ENCODE data around the gene MS4A2. TPM values are rescaled to one million over a fixed set of nuclear protein-coding genes. Genes with fewer than 3 reads are reported as not detected.

Gene MS4A2
- total RNA-seq, 1 experiment from 2014 or later = not detected

GRCh38 chr11:60098508-60098907 lies 10.0 kb downstream of the MS4A2 start:
- no peak for DNase-seq
- Histone ChIP-seq H3K14ac (ENCODE audit: insufficient read depth, low read length) (no peak overlapping the region), H3K27me3 (ENCODE audit: insufficient read depth, low read length) (no peaks in the 10 kb centered on the region), H2BK20ac (ENCODE audit: low read depth, low read length, poor library complexity, severe bottlenecking) (no peak overlapping the region), H3K23ac (ENCODE audit: insufficient read length, low read depth, low read length) (no peak overlapping the region), H3K9ac (ENCODE audit: extremely low read depth, insufficient read length, low read length) (no peak overlapping the region), H3K9me3 (ENCODE audit: control insufficient read depth, low read depth, low read length) (no peaks in the 10 kb centered on the region), H2BK5ac (ENCODE audit: insufficient read length, low read length) (no peak overlapping the region), H2AFZ (ENCODE audit: low read length) (no peak overlapping the region), H2AK5ac (ENCODE audit: insufficient read length, low read length) (no peak overlapping the region), H3K79me2 (ENCODE audit: insufficient read depth, low read length) (no peaks in the 10 kb centered on the region), H4K91ac (ENCODE audit: insufficient read length, low read depth, low read length) (no peak overlapping the region), H4K8ac (replicated peaks; ENCODE audit: insufficient read length, low read depth, low read length) (no peak overlapping the region), H3K23me2 (ENCODE audit: insufficient read length, low read depth, low read length, poor library complexity, severe bottlenecking) (no peaks in the 10 kb centered on the region), H3K56ac (ENCODE audit: insufficient read length, low read depth, low read length) (no peak overlapping the region), H2BK12ac (ENCODE audit: insufficient read length, low read depth, low read length) (no peak overlapping the region), H3T11ph (ENCODE audit: low read length) (no peak overlapping the region), H4K5ac (ENCODE audit: insufficient read length, low read depth, low read length) (no peak overlapping the region), H3K27ac (ENCODE audit: insufficient read length, low read depth, low read length) (no peak overlapping the region), H2BK15ac (ENCODE audit: low read depth, low read length) (no peak overlapping the region), H3K18ac (ENCODE audit: insufficient read length, low read depth, low read length) (no peak overlapping the region), H3K4ac (ENCODE audit: low read depth, low read length) (no peak overlapping the region), H3K4me2 (ENCODE audit: insufficient read depth, insufficient read length, low read length) (no peak overlapping the region), H3K4me1 (ENCODE audit: insufficient read depth, low read length) (no peaks in the 10 kb centered on the region), H3K79me1 (ENCODE audit: insufficient read depth, low read depth, low read length, poor library complexity, severe bottlenecking) (no peaks in the 10 kb centered on the region), H4K20me1 (ENCODE audit: control insufficient read depth, insufficient read depth, insufficient read length) (no peaks in the 10 kb centered on the region), H2BK120ac (ENCODE audit: low read depth, low read length, poor library complexity, severe bottlenecking) (no peak overlapping the region)
- TF ChIP-seq CTCF (conservative IDR thresholded peaks at IDR 0.05) = no peak
- H3K4me3 Mint-ChIP-seq = no peak overlapping the region
- H3K4me1 Mint-ChIP-seq = peaks cover 0 to 3% of the 10 kb centered on the region in 2 experiments; a peak in 1 of 4 replicates
- no peaks in the 10 kb centered on the region for H3K27me3 Mint-ChIP-seq (ENCODE audit: low read depth)
- H3K27ac Mint-ChIP-seq = no peak overlapping the region
- H3K36me3 Mint-ChIP-seq (ENCODE audit: insufficient read depth in 1 of 3, low read depth in 3 of 3) = no peaks in the 10 kb centered on the region; a peak in 1 of 7 replicates
- no peaks in the 10 kb centered on the region for H3K9me3 Mint-ChIP-seq
